GM12872 (cell line): Measurements from ENCODE around the gene KLK7.

Experiments
- CTCF ChIP-seq: IDR thresholded peaks from 3 replicates; pipeline ENCODE4 v1.5.1; 2011; ENCODE audit warnings: low read depth, mild to moderate bottlenecking, low read length, moderate library complexity; ENCODE audit not compliant: insufficient read depth

KLK7 gene

GRCh38 chr19:50974702-50975556 lies 8.8 kb downstream of the KLK7 start:
- TF ChIP-seq CTCF, result no peak

GRCh38 chr19:50972795-50973376 lies 10.8 kb downstream of the KLK7 start:
- no peak for TF ChIP-seq CTCF

- no peak for TF ChIP-seq CTCF
Measured at GRCh38 chr19:50969413-50969760, 14.3 kb downstream of the KLK7 start, which contains the start of gene KLK6. TSS of gene KLK6 (minus strand) at chr19:50969591. CDS start at chr19:50968104, 1,487 bp downstream.

GRCh38 chr19:50968716-50969412 lies 14.9 kb downstream of the KLK7 start:
- TF ChIP-seq CTCF, result no peak

GRCh38 chr19:50967929-50968715 lies 15.6 kb downstream of the KLK7 start:
- no peak for TF ChIP-seq CTCF

- no peak for TF ChIP-seq CTCF
Measured at GRCh38 chr19:50964266-50964665, 19.5 kb downstream of the KLK7 start.

- no peak for TF ChIP-seq CTCF
Measured at GRCh38 chr19:50963381-50963780, 20.3 kb downstream of the KLK7 start.
